GM20000 (cell line): ENCODE data around the gene BTD.

Experiments used
- DNase-seq: peaks from one replicate; pipeline ENCODE4 v3.0.0; 2012; ENCODE audit warnings: low spot score
- CTCF ChIP-seq: IDR thresholded peaks from 2 replicates; pipeline ENCODE4 v1.5.1; 2012; ENCODE audit warnings: mild to moderate bottlenecking, control low read depth; ENCODE audit errors: extremely low read depth, missing control alignments

The BTD gene

GRCh38 chr3:15649858-15650257 is 48.3 kb downstream of the BTD start:
- DNase-seq: no peak
- no peak for TF ChIP-seq CTCF

GRCh38 chr3:15651396-15651795 is 49.9 kb downstream of the BTD start:
- no peak for TF ChIP-seq CTCF
- no peak for DNase-seq

- no peak for DNase-seq
- no peak for TF ChIP-seq CTCF
Observed at GRCh38 chr3:15653321-15653720, 51.8 kb downstream of the BTD start.

- TF ChIP-seq CTCF: no peak
- DNase-seq: no peak
Observed at GRCh38 chr3:15654127-15654526, 52.6 kb downstream of the BTD start.

GRCh38 chr3:15654891-15655290 is 53.3 kb downstream of the BTD start:
- no peak for TF ChIP-seq CTCF
- DNase-seq: no peak

GRCh38 chr3:15656342-15656741 is 54.8 kb downstream of the BTD start:
- TF ChIP-seq CTCF: no peak
- DNase-seq: no peak

- no peak for TF ChIP-seq CTCF
- no peak for DNase-seq
Observed at GRCh38 chr3:15657016-15657415, 55.5 kb downstream of the BTD start.
